Measurements from ENCODE around the gene CHSY3.

CHSY3 gene

GRCh38 chr5:129943936-129944335 lies 39.7 kb downstream of the CHSY3 start:
- Histone ChIP-seq H3K4me1 (ENCODE audit: control insufficient read depth, insufficient read depth, low read length) (no peaks in the 10 kb centered on the region), H3K9me3 (ENCODE audit: control insufficient read depth, insufficient read depth, low read depth, low read length) (no peaks in the 10 kb centered on the region), H3K4me3 (ENCODE audit: low read depth, low read length) (no peak overlapping the region), H3K27ac (ENCODE audit: extremely low read depth, low read depth, low read length) (no peak overlapping the region), H3K36me3 (ENCODE audit: control insufficient read depth in 2 of 2, insufficient read depth in 1 of 2, low read length in 2 of 2) (no peaks in the 10 kb centered on the region)
- TF ChIP-seq ZNF362 (tag by site-specific recombination; IDR thresholded peaks at IDR 0.05) (no peak), ZNF19 (tag by site-specific recombination; IDR thresholded peaks at IDR 0.05; ENCODE audit: low read depth) (no peak), TRIM28 (IDR thresholded peaks at IDR 0.05; ENCODE audit: borderline replicate concordance, low read length) (no peak), YY2 (tag by site-specific recombination; IDR thresholded peaks at IDR 0.05) (no peak), IKZF3 (tag by site-specific recombination; IDR thresholded peaks at IDR 0.05) (no peak), ZNF335 (tag by site-specific recombination; conservative IDR thresholded peaks at IDR 0.05) (no peak), ZNF23 (tag by site-specific recombination; IDR thresholded peaks at IDR 0.05; ENCODE audit: borderline replicate concordance) (no peak)
- CTCF ChIA-PET, result no interaction called here
- POLR2A ChIA-PET, result no interaction called here

- ChIA-PET POLR2A (no interaction called here), CTCF (no interaction called here)
- H3K4me3 ChIP-seq (ENCODE audit: low read depth, low read length), result no peak overlapping the region
- H3K36me3 ChIP-seq (ENCODE audit: control insufficient read depth in 2 of 2, insufficient read depth in 1 of 2, low read length in 2 of 2), result no peaks in the 10 kb centered on the region
- H3K4me1 ChIP-seq (ENCODE audit: control insufficient read depth, insufficient read depth, low read length), result no peaks in the 10 kb centered on the region
- H3K27ac ChIP-seq (ENCODE audit: extremely low read depth, low read depth, low read length), result no peak overlapping the region
- no peaks in the 10 kb centered on the region for H3K9me3 ChIP-seq (ENCODE audit: control insufficient read depth, insufficient read depth, low read depth, low read length)
- TF ChIP-seq RBAK (tag by site-specific recombination; IDR thresholded peaks at IDR 0.05) (no peak), ZNF266 (tag by site-specific recombination; IDR thresholded peaks at IDR 0.05; ENCODE audit: low read depth) (no peak), ZNF19 (tag by site-specific recombination; IDR thresholded peaks at IDR 0.05; ENCODE audit: low read depth) (no peak), ZNF658 (tag by site-specific recombination; IDR thresholded peaks at IDR 0.05) (no peak), HIC1 (tag by site-specific recombination; IDR thresholded peaks at IDR 0.05) (no peak), ZNF510 (tag by site-specific recombination; IDR thresholded peaks at IDR 0.05; ENCODE audit: insufficient replicate concordance) (no peak), ZNF280D (tag by site-specific recombination; IDR thresholded peaks at IDR 0.05) (no peak), ZNF529 (tag by site-specific recombination; IDR thresholded peaks at IDR 0.05; ENCODE audit: insufficient replicate concordance) (no peak), ZNF530 (tag by site-specific recombination; IDR thresholded peaks at IDR 0.05; ENCODE audit: low read depth) (no peak), ZEB2 (tag by site-specific recombination; IDR thresholded peaks at IDR 0.05) (no peak), ZNF394 (tag by site-specific recombination; IDR thresholded peaks at IDR 0.05; ENCODE audit: borderline replicate concordance) (no peak), ZNF132 (tag by site-specific recombination; IDR thresholded peaks at IDR 0.05; ENCODE audit: borderline replicate concordance) (no peak), ZNF670 (tag by site-specific recombination; IDR thresholded peaks at IDR 0.05; ENCODE audit: low read depth) (no peak), ZNF341 (tag by site-specific recombination; IDR thresholded peaks at IDR 0.05; ENCODE audit: low read depth) (no peak)
- TF ChIP-seq, protein P1, sequence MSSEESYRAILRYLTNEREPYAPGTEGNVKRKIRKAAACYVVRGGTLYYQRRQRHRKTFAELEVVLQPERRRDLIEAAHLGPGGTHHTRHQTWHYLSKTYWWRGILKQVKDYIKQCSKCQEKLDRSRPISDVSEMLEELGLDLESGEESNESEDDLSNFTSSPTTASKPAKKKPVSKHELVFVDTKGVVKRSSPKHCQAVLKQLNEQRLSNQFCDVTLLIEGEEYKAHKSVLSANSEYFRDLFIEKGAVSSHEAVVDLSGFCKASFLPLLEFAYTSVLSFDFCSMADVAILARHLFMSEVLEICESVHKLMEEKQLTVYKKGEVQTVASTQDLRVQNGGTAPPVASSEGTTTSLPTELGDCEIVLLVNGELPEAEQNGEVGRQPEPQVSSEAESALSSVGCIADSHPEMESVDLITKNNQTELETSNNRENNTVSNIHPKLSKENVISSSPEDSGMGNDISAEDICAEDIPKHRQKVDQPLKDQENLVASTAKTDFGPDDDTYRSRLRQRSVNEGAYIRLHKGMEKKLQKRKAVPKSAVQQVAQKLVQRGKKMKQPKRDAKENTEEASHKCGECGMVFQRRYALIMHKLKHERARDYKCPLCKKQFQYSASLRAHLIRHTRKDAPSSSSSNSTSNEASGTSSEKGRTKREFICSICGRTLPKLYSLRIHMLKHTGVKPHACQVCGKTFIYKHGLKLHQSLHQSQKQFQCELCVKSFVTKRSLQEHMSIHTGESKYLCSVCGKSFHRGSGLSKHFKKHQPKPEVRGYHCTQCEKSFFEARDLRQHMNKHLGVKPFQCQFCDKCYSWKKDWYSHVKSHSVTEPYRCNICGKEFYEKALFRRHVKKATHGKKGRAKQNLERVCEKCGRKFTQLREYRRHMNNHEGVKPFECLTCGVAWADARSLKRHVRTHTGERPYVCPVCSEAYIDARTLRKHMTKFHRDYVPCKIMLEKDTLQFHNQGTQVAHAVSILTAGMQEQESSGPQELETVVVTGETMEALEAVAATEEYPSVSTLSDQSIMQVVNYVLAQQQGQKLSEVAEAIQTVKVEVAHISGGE (tag by site-specific recombination; conservative IDR thresholded peaks at IDR 0.05; ENCODE audit: low read depth), result no peak
Measured at GRCh38 chr5:129945028-129945427, 40.8 kb downstream of the CHSY3 start.

All from HEK293 (cell line).